Measurements from ENCODE around the gene CPN2.

The CPN2 gene

DNA sequence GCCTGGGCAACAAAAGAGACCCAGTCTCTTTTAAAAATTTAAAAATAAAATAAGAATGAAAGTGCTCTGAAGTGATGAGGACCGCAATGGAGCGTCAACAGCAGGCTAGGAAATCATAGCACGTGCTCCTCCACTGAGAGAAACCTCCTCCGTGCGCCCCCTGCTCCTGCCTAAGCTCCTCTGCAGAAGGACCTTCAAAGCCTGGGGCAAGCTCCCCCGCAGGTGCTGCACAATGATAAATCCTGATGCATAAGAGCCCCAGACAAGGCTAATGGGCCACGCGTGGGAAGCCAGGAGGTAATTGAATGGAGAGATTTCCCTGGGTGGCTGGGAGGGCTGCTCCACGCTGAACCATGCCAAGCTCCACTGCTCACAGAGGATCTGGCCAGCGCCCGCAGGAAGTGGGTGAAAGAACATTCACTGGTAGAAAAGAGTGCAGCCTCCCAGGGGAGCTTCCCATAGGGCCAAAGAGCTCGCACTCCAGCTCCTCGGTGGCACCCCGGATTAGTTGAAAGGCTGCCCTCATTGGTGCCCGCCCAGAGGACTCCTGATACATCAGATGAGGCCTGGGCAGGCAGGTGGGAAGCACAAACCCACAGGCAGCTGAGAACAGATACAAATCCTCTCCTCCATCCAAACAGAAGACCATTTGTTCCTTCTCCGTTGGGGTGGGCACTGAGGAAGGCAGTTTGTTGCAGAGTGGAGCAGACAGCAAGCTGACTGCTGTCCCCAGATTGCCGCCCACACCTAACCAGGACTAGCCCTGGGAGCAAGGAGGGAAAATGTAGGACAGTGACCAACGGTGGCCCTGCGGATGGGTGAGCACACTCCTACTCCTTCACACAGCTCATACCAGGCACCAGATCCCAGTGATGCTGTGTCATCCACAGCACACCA is 52.5 kb downstream of the CPN2 start:
- Mint-ChIP-seq H3K9me3 (no peaks in the 10 kb centered on the region), H3K27ac (ENCODE audit: low read depth) (no peak overlapping the region), H3K4me3 (no peak overlapping the region), H3K27me3 (no peaks in the 10 kb centered on the region), H3K36me3 (ENCODE audit: insufficient read depth) (no peaks in the 10 kb centered on the region), H3K4me1 (no peaks in the 10 kb centered on the region)
- no peak for DNase-seq (ENCODE audit: low spot score in 2 of 2)
- ATAC-seq (replicated peaks; ENCODE audit: extremely low read depth, poor library complexity, severe bottlenecking) = no peak

DNA sequence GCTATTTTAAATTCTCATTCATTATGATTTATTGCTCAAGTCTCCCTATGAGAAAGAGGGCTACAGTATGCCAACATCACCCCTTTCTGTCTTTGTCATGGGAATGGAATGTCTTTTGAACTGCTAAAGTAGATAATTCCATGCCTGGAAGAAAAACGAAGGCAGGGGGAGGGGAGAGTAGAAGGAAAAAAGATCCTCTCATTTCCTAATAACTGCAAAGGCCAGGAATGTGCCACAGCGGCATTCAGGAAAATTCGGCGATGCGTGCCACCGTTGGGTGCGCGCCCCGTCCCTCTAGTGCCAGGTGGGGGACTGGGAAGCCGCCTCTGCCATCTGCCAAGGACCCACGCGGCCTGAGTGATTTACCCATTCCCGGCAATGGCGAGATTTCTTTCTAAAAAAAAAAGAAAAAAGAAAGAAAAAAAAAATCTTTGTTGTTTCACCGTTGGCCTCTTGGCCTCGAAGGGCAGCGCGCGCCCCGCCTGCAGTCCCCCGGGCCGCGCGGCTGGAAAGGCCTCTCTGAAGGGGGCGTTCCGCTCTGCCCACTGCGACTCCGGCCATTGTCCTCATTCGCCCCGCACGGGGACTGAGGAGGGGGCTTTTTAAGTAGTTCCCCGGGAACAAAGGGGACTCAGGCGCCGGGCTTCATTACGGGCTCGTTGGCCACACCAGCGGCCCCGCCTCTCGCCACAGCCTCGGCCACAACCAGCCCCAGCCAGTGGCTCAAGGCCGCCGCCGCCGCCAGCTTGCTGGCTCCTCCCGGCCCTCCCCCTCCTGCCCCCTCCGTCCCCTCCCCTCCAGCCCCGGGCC is 54.5 kb downstream of the CPN2 start:
- H3K27ac Mint-ChIP-seq (ENCODE audit: low read depth) = no peak overlapping the region
- H3K27me3 Mint-ChIP-seq = peaks cover 16% of the 10 kb centered on the region

DNA sequence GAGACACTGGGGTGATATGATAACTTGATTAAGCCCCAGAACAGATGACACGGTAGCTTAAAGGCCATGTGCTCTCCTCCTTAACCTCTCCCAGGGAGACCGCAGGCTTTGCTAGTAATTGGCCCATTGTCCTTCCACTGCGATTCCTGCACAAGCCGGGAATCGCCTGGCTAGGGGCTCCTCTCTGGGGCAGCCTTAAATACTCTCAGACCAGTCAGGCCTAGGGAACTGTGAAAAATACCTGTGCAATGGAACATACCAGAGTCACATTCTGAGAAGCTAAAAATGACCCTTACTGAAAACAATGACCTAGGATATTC is 56.3 kb downstream of the CPN2 start:
- Mint-ChIP-seq H3K9me3 (no peaks in the 10 kb centered on the region), H3K4me3 (no peak overlapping the region), H3K4me1 (no peaks in the 10 kb centered on the region), H3K36me3 (ENCODE audit: insufficient read depth) (peaks cover 3% of the 10 kb centered on the region), H3K27ac (ENCODE audit: low read depth) (no peak overlapping the region), H3K27me3 (peaks cover 25% of the 10 kb centered on the region)
- no peak for DNase-seq (ENCODE audit: low spot score in 2 of 2)
- no peak for ATAC-seq (replicated peaks; ENCODE audit: extremely low read depth, poor library complexity, severe bottlenecking)

More for the DNA sequence above, 54.5 kb downstream of the CPN2 start:
- DNase-seq (ENCODE audit: low spot score in 2 of 2) (no peak), ATAC-seq (replicated peaks; ENCODE audit: extremely low read depth, poor library complexity, severe bottlenecking) (no peak)
- H3K9me3 Mint-ChIP-seq = no peaks in the 10 kb centered on the region
- H3K4me3 Mint-ChIP-seq = no peak overlapping the region
- H3K4me1 Mint-ChIP-seq = no peaks in the 10 kb centered on the region
- peaks cover 3% of the 10 kb centered on the region for H3K36me3 Mint-ChIP-seq (ENCODE audit: insufficient read depth)

DNA sequence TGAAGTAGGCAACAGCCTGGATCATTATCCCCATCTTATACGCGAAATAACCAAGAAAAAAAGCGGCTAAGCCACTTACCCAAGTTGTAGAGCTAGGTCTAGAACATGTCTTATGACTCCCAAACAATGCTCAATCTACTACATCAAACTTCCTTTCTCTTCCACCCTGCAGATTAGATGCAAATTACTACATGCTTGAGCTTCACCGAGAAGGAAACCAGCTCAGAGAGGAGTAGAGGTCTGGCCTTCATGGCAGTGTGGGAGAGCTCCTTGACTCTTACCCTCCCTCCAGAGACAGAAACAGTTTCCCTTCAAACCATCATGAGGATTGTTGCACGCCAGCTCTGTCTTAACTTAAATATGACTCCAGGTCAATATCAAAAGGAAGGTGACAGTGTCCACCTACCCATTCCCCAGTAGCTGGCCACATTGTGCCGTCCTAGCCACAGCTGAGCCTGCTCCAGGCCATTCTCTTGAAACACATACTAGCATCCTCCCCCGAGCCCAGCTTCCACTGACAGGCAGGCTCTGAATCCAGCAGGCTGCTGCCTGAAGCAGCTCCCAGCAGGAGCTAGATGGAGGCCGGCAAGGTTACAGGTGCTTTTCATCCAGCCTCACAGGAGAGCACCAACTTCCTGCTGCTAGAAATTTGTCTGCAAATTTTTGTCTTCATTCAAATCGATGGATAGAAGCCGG is 56.8 kb downstream of the CPN2 start:
- Mint-ChIP-seq H3K36me3 (ENCODE audit: insufficient read depth) (peaks cover 3% of the 10 kb centered on the region), H3K27me3 (peaks cover 26% of the 10 kb centered on the region), H3K9me3 (no peaks in the 10 kb centered on the region), H3K27ac (ENCODE audit: low read depth) (no peak overlapping the region), H3K4me1 (no peaks in the 10 kb centered on the region), H3K4me3 (no peak overlapping the region)
- DNase-seq (ENCODE audit: low spot score in 2 of 2) (no peak), ATAC-seq (replicated peaks; ENCODE audit: extremely low read depth, poor library complexity, severe bottlenecking) (no peak)

DNA sequence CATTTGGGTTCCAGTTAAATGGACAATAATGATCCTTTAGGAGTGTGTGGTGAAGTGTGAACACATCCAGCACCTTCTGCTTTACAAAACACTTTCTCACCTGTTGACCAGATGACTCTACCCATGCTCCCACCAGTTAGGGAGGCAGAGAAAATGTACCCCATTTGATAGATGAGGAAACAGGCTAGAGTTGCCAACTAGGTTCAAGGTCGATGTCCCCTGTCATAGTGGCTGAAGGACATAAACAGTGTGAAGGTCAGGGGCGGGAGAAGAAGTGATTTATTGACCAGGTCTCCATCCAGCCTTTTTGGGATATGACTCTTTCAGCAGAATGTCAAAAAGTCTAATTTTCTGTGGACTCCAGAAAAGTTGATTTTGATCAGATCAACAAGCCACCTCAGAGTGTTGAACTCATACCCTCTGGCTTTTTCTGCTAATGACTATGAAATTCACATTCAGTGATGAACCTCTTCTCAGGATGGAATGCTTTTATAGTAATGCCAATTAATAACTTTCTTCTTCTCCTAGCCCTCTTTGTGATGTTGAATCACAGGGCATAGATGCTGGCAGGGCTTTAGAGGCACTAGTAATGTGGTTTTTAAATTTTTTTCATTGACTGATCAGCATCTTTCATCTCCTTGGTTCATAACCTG is 57.5 kb downstream of the CPN2 start:
- Mint-ChIP-seq H3K4me1 (no peaks in the 10 kb centered on the region), H3K36me3 (ENCODE audit: insufficient read depth) (peaks cover 3% of the 10 kb centered on the region), H3K4me3 (no peak overlapping the region), H3K9me3 (no peaks in the 10 kb centered on the region), H3K27ac (ENCODE audit: low read depth) (no peak overlapping the region), H3K27me3 (peaks cover 33% of the 10 kb centered on the region)
- DNase-seq (ENCODE audit: low spot score in 2 of 2) = no peak
- no peak for ATAC-seq (replicated peaks; ENCODE audit: extremely low read depth, poor library complexity, severe bottlenecking)

DNA sequence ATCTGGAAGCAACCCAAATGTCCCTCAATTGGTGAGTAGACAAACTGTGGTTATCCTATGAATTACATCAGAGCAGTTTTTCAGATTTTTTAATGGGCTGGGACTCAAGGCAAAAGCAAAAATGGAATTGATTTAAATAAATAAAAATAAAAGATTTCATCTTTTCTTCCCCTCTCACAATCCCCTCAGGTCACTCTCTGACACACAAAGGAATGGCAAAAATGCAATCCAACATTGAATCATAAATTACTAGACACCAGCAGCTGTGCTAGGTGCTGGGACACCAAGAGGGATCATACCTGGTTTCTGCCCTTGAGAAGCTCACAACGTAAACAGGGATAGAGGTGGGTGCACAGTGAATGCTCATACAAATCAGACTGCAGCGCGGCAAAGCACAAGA is 58.8 kb downstream of the CPN2 start:
- no peak overlapping the region for H3K27ac Mint-ChIP-seq (ENCODE audit: low read depth)
- ATAC-seq (replicated peaks; ENCODE audit: extremely low read depth, poor library complexity, severe bottlenecking) = no peak
- peaks cover 3% of the 10 kb centered on the region for H3K36me3 Mint-ChIP-seq (ENCODE audit: insufficient read depth)
- peaks cover 34% of the 10 kb centered on the region for H3K27me3 Mint-ChIP-seq
- no peak for DNase-seq (ENCODE audit: low spot score in 2 of 2)
- no peaks in the 10 kb centered on the region for H3K4me1 Mint-ChIP-seq
- no peaks in the 10 kb centered on the region for H3K9me3 Mint-ChIP-seq
- H3K4me3 Mint-ChIP-seq = no peak overlapping the region

Measured in central memory CD8-positive, alpha-beta T cell (primary cell).